ENCODE measurements around the gene CKMT2. TPM values are rescaled to one million over a fixed set of nuclear protein-coding genes. Genes with fewer than 3 reads are reported as not detected.

The CKMT2 gene
- total and polyA plus RNA-seq, 2 donors (not counting 1 experiment from before 2014, with no cell fraction given), result 1.9 to 19.3 TPM

DNA sequence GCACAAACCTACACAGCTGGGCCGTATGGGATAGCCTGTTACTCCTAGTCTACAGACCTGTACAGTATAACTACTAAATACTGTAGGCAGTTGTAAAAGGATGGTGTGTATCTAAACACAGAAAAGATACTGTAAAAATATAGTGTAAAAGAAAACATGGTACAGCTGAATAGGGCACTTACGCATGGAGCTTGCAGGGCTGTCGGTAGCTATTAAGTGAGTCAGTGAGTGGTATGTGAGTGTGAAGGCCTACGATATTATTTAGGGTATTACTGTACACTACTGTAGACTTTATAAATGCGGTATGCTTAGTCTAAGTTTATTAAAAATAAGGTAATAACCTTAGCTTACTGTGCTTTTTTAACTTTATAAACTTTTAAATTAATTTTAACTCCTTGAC, 69.5 kb downstream of the CKMT2 start:
- Histone ChIP-seq H4K20me1 (ENCODE audit: control insufficient read depth, extremely low read depth, insufficient read depth, low read length) (no peaks in the 10 kb centered on the region), H3K4me1 (ENCODE audit: control insufficient read depth, extremely low read depth, insufficient read depth, low read length) (peaks cover 8% of the 10 kb centered on the region), H2AFZ (ENCODE audit: low read length) (no peak overlapping the region), H3K9ac (ENCODE audit: insufficient read depth, low read length) (no peak overlapping the region), H3K27me3 (ENCODE audit: control insufficient read depth, insufficient read depth, low read length) (no peaks in the 10 kb centered on the region), H3K36me3 (ENCODE audit: control insufficient read depth, insufficient read depth, low read length) (peaks cover 5% of the 10 kb centered on the region), H3K9me3 (ENCODE audit: control insufficient read depth, insufficient read depth, low read depth, low read length) (no peaks in the 10 kb centered on the region), H3K4me3 (replicated peaks in 1 of 4; ENCODE audit: control extremely low read depth in 1 of 4, insufficient read depth in 1 of 4, low read depth in 3 of 4, low read length in 4 of 4) (peak overlapping the region; percentile 77 to 96 (median 88)), H3K79me2 (ENCODE audit: control insufficient read depth, insufficient read depth, low read length) (peaks cover 44% of the 10 kb centered on the region), H3K27ac (ENCODE audit: insufficient read depth, low read length) (peak overlapping the region; percentile 99), H3K4me2 (ENCODE audit: extremely low read depth, insufficient read depth, low read length) (peak overlapping the region; percentile 77)
- TF ChIP-seq, protein P1, sequence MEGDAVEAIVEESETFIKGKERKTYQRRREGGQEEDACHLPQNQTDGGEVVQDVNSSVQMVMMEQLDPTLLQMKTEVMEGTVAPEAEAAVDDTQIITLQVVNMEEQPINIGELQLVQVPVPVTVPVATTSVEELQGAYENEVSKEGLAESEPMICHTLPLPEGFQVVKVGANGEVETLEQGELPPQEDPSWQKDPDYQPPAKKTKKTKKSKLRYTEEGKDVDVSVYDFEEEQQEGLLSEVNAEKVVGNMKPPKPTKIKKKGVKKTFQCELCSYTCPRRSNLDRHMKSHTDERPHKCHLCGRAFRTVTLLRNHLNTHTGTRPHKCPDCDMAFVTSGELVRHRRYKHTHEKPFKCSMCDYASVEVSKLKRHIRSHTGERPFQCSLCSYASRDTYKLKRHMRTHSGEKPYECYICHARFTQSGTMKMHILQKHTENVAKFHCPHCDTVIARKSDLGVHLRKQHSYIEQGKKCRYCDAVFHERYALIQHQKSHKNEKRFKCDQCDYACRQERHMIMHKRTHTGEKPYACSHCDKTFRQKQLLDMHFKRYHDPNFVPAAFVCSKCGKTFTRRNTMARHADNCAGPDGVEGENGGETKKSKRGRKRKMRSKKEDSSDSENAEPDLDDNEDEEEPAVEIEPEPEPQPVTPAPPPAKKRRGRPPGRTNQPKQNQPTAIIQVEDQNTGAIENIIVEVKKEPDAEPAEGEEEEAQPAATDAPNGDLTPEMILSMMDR (conservative IDR thresholded peaks at IDR 0.05 in 1 of 2, IDR thresholded peaks at IDR 0.05 in 1 of 2; ENCODE audit: low read depth in 1 of 2, low read length in 2 of 2), result no peak
- TF ChIP-seq EZH2 (IDR thresholded peaks at IDR 0.05; ENCODE audit: low read length, missing control alignments), result no peak
- peak in 1 of 2 donors; percentile 40 for DNase-seq (ENCODE audit: low read depth in 2 of 2)

- H3K36me3 ChIP-seq (ENCODE audit: control insufficient read depth, insufficient read depth, low read length), result peaks cover 5% of the 10 kb centered on the region
- H3K4me2 ChIP-seq (ENCODE audit: extremely low read depth, insufficient read depth, low read length), result peak overlapping the region; percentile 4
- no peak overlapping the region for H3K9ac ChIP-seq (ENCODE audit: insufficient read depth, low read length)
- H3K9me3 ChIP-seq (ENCODE audit: control insufficient read depth, insufficient read depth, low read depth, low read length), result no peaks in the 10 kb centered on the region
- peak overlapping the region; percentile 51 for H3K27ac ChIP-seq (ENCODE audit: insufficient read depth, low read length)
- H3K4me3 ChIP-seq (replicated peaks in 1 of 4; ENCODE audit: control extremely low read depth in 1 of 4, insufficient read depth in 1 of 4, low read depth in 3 of 4, low read length in 4 of 4), result peak overlapping the region in 2 of 4 experiments; percentile 4 to 8
- no peaks in the 10 kb centered on the region for H4K20me1 ChIP-seq (ENCODE audit: control insufficient read depth, extremely low read depth, insufficient read depth, low read length)
- H2AFZ ChIP-seq (ENCODE audit: low read length), result no peak overlapping the region
- H3K4me1 ChIP-seq (ENCODE audit: control insufficient read depth, extremely low read depth, insufficient read depth, low read length), result peaks cover 8% of the 10 kb centered on the region
- no peaks in the 10 kb centered on the region for H3K27me3 ChIP-seq (ENCODE audit: control insufficient read depth, insufficient read depth, low read length)
- peak; percentile 64 to 78 for DNase-seq (ENCODE audit: low read depth in 2 of 2)
- H3K79me2 ChIP-seq (ENCODE audit: control insufficient read depth, insufficient read depth, low read length), result peaks cover 44% of the 10 kb centered on the region
- no peak for TF ChIP-seq EZH2 (IDR thresholded peaks at IDR 0.05; ENCODE audit: low read length, missing control alignments)
- TF ChIP-seq, protein P1 (conservative IDR thresholded peaks at IDR 0.05 in 1 of 2, IDR thresholded peaks at IDR 0.05 in 1 of 2; ENCODE audit: low read depth in 1 of 2, low read length in 2 of 2), result no peak
These were observed 70.4 kb downstream of the CKMT2 start for GRCh38 chr5:81303563-81303962.

DNA sequence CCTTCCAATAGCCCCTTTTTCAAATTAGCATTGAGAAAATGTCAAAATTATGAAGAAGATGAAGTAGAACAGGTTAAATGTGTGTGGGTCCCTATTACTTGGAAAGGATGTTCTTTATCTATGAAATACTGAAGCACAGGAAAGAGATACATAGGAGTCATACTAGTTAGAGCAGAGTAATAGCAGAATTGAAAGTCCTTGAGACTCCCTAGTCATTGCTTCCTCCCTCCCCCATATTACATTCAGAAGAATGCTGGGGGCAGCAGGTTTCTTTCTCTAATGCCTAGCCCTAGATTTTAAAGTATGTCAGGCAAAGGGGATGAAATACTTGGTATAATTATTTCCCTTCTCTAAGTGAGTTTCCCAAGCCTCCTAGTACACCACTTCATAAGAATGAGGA, 72.7 kb downstream of the CKMT2 start:
- H3K9me3 ChIP-seq (ENCODE audit: control insufficient read depth, insufficient read depth, low read depth, low read length), result no peaks in the 10 kb centered on the region
- peaks cover 4% of the 10 kb centered on the region for H3K4me1 ChIP-seq (ENCODE audit: control insufficient read depth, extremely low read depth, insufficient read depth, low read length)
- no peaks in the 10 kb centered on the region for H3K27me3 ChIP-seq (ENCODE audit: control insufficient read depth, insufficient read depth, low read length)
- H3K4me2 ChIP-seq (ENCODE audit: extremely low read depth, insufficient read depth, low read length), result no peak overlapping the region
- peaks cover 7% of the 10 kb centered on the region for H3K36me3 ChIP-seq (ENCODE audit: control insufficient read depth, insufficient read depth, low read length)
- no peak overlapping the region for H3K4me3 ChIP-seq (replicated peaks in 1 of 4; ENCODE audit: control extremely low read depth in 1 of 4, insufficient read depth in 1 of 4, low read depth in 3 of 4, low read length in 4 of 4)
- peaks cover 38% of the 10 kb centered on the region for H3K79me2 ChIP-seq (ENCODE audit: control insufficient read depth, insufficient read depth, low read length)
- H4K20me1 ChIP-seq (ENCODE audit: control insufficient read depth, extremely low read depth, insufficient read depth, low read length), result no peaks in the 10 kb centered on the region
- H3K9ac ChIP-seq (ENCODE audit: insufficient read depth, low read length), result no peak overlapping the region
- TF ChIP-seq, protein P1 (conservative IDR thresholded peaks at IDR 0.05 in 1 of 2, IDR thresholded peaks at IDR 0.05 in 1 of 2; ENCODE audit: low read depth in 1 of 2, low read length in 2 of 2), result no peak
- no peak for TF ChIP-seq EZH2 (IDR thresholded peaks at IDR 0.05; ENCODE audit: low read length, missing control alignments)
- DNase-seq (ENCODE audit: low read depth in 2 of 2), result no peak
- H2AFZ ChIP-seq (ENCODE audit: low read length), result no peak overlapping the region
- H3K27ac ChIP-seq (ENCODE audit: insufficient read depth, low read length), result no peak overlapping the region

All from fibroblast of lung (primary cell).